ENCODE data around the gene MAN2B1. TPM values are rescaled to one million over a fixed set of nuclear protein-coding genes. Genes with fewer than 3 reads are reported as not detected.

The MAN2B1 gene
- total and polyA plus RNA-seq, 2 of the 8 experiments (the other 6 are each of a cell fraction or from before 2014, with no cell fraction given), result 55.3 to 76.3 TPM

DNA sequence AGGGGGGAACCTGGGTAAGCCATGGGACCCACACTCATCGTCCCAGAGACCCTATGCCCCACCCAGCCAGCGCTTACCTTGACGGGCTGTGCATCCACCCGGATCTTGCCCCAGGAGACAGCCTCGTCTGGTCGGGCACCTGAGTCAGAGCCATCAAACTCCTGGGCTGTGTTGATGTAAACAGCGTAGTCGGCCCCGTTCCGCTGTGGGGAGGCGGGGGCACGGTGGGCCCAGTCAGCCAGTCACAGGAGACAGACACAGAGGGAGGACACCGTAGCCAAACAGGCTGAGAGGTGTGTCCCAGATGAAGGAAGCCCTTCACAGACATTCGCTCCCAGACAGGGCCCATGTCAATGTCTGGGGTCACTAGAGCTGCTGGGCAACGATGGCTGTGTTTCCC is 9.4 kb upstream of the MAN2B1 start:
- Histone ChIP-seq H3K79me2 (ENCODE audit: control insufficient read depth in 1 of 2, insufficient read depth in 2 of 2, low read length in 2 of 2) (peaks cover 0 to 11% of the 10 kb centered on the region in 2 experiments; a peak in 2 of 4 replicates), H2BK120ac (replicated peaks; ENCODE audit: low read depth, low read length) (no peak overlapping the region), H3K36me3 (ENCODE audit: control insufficient read depth in 2 of 4, insufficient read depth in 4 of 4, low read length in 3 of 4) (peaks cover 36 to 57% (median 52%) of the 10 kb centered on the region in 4 experiments), H2BK20ac (ENCODE audit: low read length) (no peak overlapping the region), H3K4me2 (ENCODE audit: insufficient read depth in 1 of 2, low read depth in 2 of 2, low read length in 2 of 2) (no peak overlapping the region), H3K9me3 (ENCODE audit: insufficient read depth in 2 of 2, low read depth in 1 of 2, low read length in 1 of 2) (no peaks in the 10 kb centered on the region; a peak in 1 of 4 replicates), H2AFZ (ENCODE audit: low read length) (no peak overlapping the region), H2BK15ac (ENCODE audit: low read length) (no peak overlapping the region), H2AK5ac (ENCODE audit: low read depth, low read length) (no peak overlapping the region), H3K18ac (ENCODE audit: extremely low read depth, low read length) (no peak overlapping the region), H4K5ac (ENCODE audit: insufficient read length, low read depth, low read length) (no peak overlapping the region), H3K4me1 (replicated peaks in 1 of 4; ENCODE audit: control insufficient read depth in 3 of 4, insufficient read depth in 4 of 4, low read length in 3 of 4) (no peaks in the 10 kb centered on the region; a peak in 1 of 7 replicates), H4K8ac (ENCODE audit: extremely low read depth, insufficient read depth, low read length) (peak overlapping the region; percentile 53; the same call in 1 of the 2 replicates), H3K27me3 (replicated peaks in 1 of 4; ENCODE audit: control insufficient read depth in 3 of 4, extremely low read depth in 1 of 4, insufficient read depth in 3 of 4, low read length in 3 of 4) (no peaks in the 10 kb centered on the region), H3K23ac (ENCODE audit: insufficient read length) (no peak overlapping the region), H3K79me1 (ENCODE audit: low read depth, low read length) (peaks cover 9% of the 10 kb centered on the region; the same call in 1 of the 2 replicates), H3K27ac (ENCODE audit: low read depth, low read length) (no peak overlapping the region), H3K9ac (replicated peaks in 1 of 4; ENCODE audit: extremely low read depth in 1 of 4, low read depth in 3 of 4, low read length in 3 of 4) (no peak overlapping the region), H3K14ac (ENCODE audit: insufficient read length) (no peak overlapping the region), H2BK12ac (ENCODE audit: low read depth, low read length) (no peak overlapping the region), H3K23me2 (ENCODE audit: low read depth, low read length) (no peaks in the 10 kb centered on the region), H4K91ac (replicated peaks; ENCODE audit: insufficient read length, low read length) (no peak overlapping the region), H2BK5ac (ENCODE audit: low read depth, low read length) (no peak overlapping the region), H3K4ac (replicated peaks; ENCODE audit: insufficient read length, low read depth, low read length) (no peak overlapping the region), H3K4me3 (ENCODE audit: extremely low read depth in 1 of 4, insufficient read depth in 2 of 4, low read depth in 3 of 4, low read length in 4 of 4) (no peak overlapping the region), H3K56ac (replicated peaks; ENCODE audit: insufficient read length, low read depth, low read length) (no peak overlapping the region), H4K20me1 (replicated peaks in 1 of 2; ENCODE audit: control insufficient read depth in 1 of 2, insufficient read depth in 2 of 2, low read length in 2 of 2) (peaks cover 3 to 20% of the 10 kb centered on the region in 2 experiments)
- DNase-seq (ENCODE audit: low read depth in 1 of 2, low spot score in 2 of 2) (no peak), FAIRE-seq (no peak)
- CTCF ChIA-PET (ENCODE audit: partially characterized antibody), result interaction anchor here (0.9 to 3.5 kb wide), 9 partner anchors 9 to 120 kb away, joined by 3 to 20 read pairs (median 4); partner anchors contain the start of genes MAN2B1 and WDR83
- no peak for TF ChIP-seq BACH1 (IDR thresholded peaks at IDR 0.05; ENCODE audit: low read length)
- TF ChIP-seq POLR2A (IDR thresholded peaks at IDR 0.05; ENCODE audit: control extremely low read depth in 1 of 2, low read depth in 2 of 2, low read length in 2 of 2), result peak in 1 of 2 experiments; percentile 18; a peak in 1 of 3 replicates
- 91% methylated on average over 14 of the region's 15 CpGs; no CpG with 5 or more reads in 1 of the 2 experiments for WGBS, 2 experiments (ENCODE audit: extremely low coverage in 1 of 2, insufficient coverage in 1 of 2, insufficient read length in 1 of 2, insufficient replicate concordance in 2 of 2, low coverage in 1 of 2, low lambda C conversion rate in 2 of 2, missing lambda C conversion rate in 1 of 2)
- POLR2A ChIA-PET (ENCODE audit: partially characterized antibody), result interaction anchor here (0.9 to 6.4 kb wide), 9 partner anchors 10 to 47 kb away, joined by 3 to 93 read pairs (median 3); partner anchors contain the start of genes FBXW9, MAN2B1 and WDR83
